Raji (cell line): ENCODE results near the gene ZNF672.

Source experiments
- POLR2A ChIP-seq: IDR thresholded peaks from 2 replicates; pipeline ENCODE4 v1.6.1; 2011; ENCODE audit warnings: low read depth, low read length, control low read depth; ENCODE audit not compliant: insufficient read depth

The ZNF672 gene

GRCh38 chr1:248853663-248854375 lies 15.8 kb downstream of the ZNF672 start:
- no peak for TF ChIP-seq POLR2A

GRCh38 chr1:248855580-248855979 lies 17.6 kb downstream of the ZNF672 start:
- no peak for TF ChIP-seq POLR2A

GRCh38 chr1:248856176-248856575 lies 18.2 kb downstream of the ZNF672 start:
- no peak for TF ChIP-seq POLR2A

GRCh38 chr1:248857201-248857600 lies 19.2 kb downstream of the ZNF672 start:
- TF ChIP-seq POLR2A: no peak

GRCh38 chr1:248857749-248858095 lies 19.7 kb downstream of the ZNF672 start:
- no peak for TF ChIP-seq POLR2A

- no peak for TF ChIP-seq POLR2A
Measured at GRCh38 chr1:248858096-248858890, 20.3 kb downstream of the ZNF672 start.

GRCh38 chr1:248858891-248859889 lies 21.2 kb downstream of the ZNF672 start, which contains the start of gene ZNF692:
TSS of gene ZNF692 (minus strand) at chr1:248859085. CDS start at chr1:248858309, 776 bp downstream.
- TF ChIP-seq POLR2A: peak; percentile 98

- TF ChIP-seq POLR2A: no peak
Measured at GRCh38 chr1:248860007-248860406, 22.0 kb downstream of the ZNF672 start.

GRCh38 chr1:248861616-248862015 lies 23.6 kb downstream of the ZNF672 start:
- TF ChIP-seq POLR2A: no peak

- no peak for TF ChIP-seq POLR2A
Measured at GRCh38 chr1:248862695-248862997, 24.6 kb downstream of the ZNF672 start.

GRCh38 chr1:248862998-248863881 lies 25.2 kb downstream of the ZNF672 start:
- TF ChIP-seq POLR2A: peak; percentile 93

GRCh38 chr1:248871837-248872401 lies 33.9 kb downstream of the ZNF672 start:
- no peak for TF ChIP-seq POLR2A

GRCh38 chr1:248872752-248873408 lies 34.9 kb downstream of the ZNF672 start:
- no peak; the same call in 1 of the 2 replicates for TF ChIP-seq POLR2A
